ENCODE results near the gene FBLN1. TPM values are rescaled to one million over a fixed set of nuclear protein-coding genes. Genes with fewer than 3 reads are reported as not detected.

Gene FBLN1
- total and polyA plus RNA-seq, 2 of the 13 experiments (the other 11 are each of a cell fraction or from before 2014, with no cell fraction given), result 37.3 to 103 TPM

- TF ChIP-seq MNT (IDR thresholded peaks at IDR 0.05) (no peak), RXRA (CRISPR knock-in tag; IDR thresholded peaks at IDR 0.05) (peak; percentile 60), PITX1 (CRISPR knock-in tag; IDR thresholded peaks at IDR 0.05) (peak; percentile 95), ZNF484 (CRISPR knock-in tag; IDR thresholded peaks at IDR 0.05; ENCODE audit: borderline replicate concordance, low read depth) (no peak), ZNF563 (CRISPR knock-in tag; IDR thresholded peaks at IDR 0.05) (no peak), SMAD9 (CRISPR knock-in tag; IDR thresholded peaks at IDR 0.05) (no peak), ISL2 (CRISPR knock-in tag; IDR thresholded peaks at IDR 0.05) (peak; percentile 47; the same call in 1 of the 2 replicates), RBM22 (optimal IDR thresholded peaks at IDR 0.05; ENCODE audit: low read length) (no peak), IRF2 (CRISPR knock-in tag; IDR thresholded peaks at IDR 0.05) (peak; percentile 73; the same call in 1 of the 2 replicates), ARID3A (IDR thresholded peaks at IDR 0.05; ENCODE audit: low read depth, low read length) (no peak), NR1H2 (CRISPR knock-in tag; IDR thresholded peaks at IDR 0.05; ENCODE audit: borderline replicate concordance, low read depth) (no peak), SP5 (CRISPR knock-in tag; IDR thresholded peaks at IDR 0.05; ENCODE audit: borderline replicate concordance, low read depth) (no peak), ZNF407 (CRISPR knock-in tag; IDR thresholded peaks at IDR 0.05; ENCODE audit: not compliant biosample characterization) (no peak), CENPT (CRISPR knock-in tag; IDR thresholded peaks at IDR 0.05; ENCODE audit: low read depth) (no peak), RXRB (CRISPR knock-in tag; IDR thresholded peaks at IDR 0.05; ENCODE audit: borderline replicate concordance) (peak; percentile 36; the same call in 1 of the 2 replicates), ZNF629 (CRISPR knock-in tag; conservative IDR thresholded peaks at IDR 0.05) (no peak)
- TF ChIP-seq, protein P1, sequence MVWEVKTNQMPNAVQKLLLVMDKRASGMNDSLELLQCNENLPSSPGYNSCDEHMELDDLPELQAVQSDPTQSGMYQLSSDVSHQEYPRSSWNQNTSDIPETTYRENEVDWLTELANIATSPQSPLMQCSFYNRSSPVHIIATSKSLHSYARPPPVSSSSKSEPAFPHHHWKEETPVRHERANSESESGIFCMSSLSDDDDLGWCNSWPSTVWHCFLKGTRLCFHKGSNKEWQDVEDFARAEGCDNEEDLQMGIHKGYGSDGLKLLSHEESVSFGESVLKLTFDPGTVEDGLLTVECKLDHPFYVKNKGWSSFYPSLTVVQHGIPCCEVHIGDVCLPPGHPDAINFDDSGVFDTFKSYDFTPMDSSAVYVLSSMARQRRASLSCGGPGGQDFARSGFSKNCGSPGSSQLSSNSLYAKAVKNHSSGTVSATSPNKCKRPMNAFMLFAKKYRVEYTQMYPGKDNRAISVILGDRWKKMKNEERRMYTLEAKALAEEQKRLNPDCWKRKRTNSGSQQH (CRISPR knock-in tag; IDR thresholded peaks at IDR 0.05; ENCODE audit: low read depth), result no peak
These were observed 94.9 kb downstream of the FBLN1 start (continued) for GRCh38 chr22:45597460-45598192.

Measured in HepG2 (cell line).